ENCODE measurements around the gene TLK1. TPM values are rescaled to one million over a fixed set of nuclear protein-coding genes. Genes with fewer than 3 reads are reported as not detected.

Gene TLK1
- total RNA-seq, 1 experiment from 2014 or later, result 101 TPM

- ChIA-PET CTCF (no interaction called here), POLR2A (ENCODE audit: unreplicated experiment) (no interaction called here)
- Histone ChIP-seq H3K27me3 (ENCODE audit: insufficient read depth, low read depth) (no peaks in the 10 kb centered on the region), H3K9me3 (ENCODE audit: insufficient read depth, low read depth) (no peaks in the 10 kb centered on the region), H3K9me2 (ENCODE audit: insufficient read depth) (0 out of 2 replicates have a peak, but pooled peaks cover 3% of the 10 kb centered on the region), H3K4me3 (no peak overlapping the region), H3K4me2 (no peak overlapping the region), H3K27ac (no peak overlapping the region), H4K20me1 (ENCODE audit: insufficient read depth) (peaks cover 69% of the 10 kb centered on the region), H3K36me3 (ENCODE audit: low read depth) (no peaks in the 10 kb centered on the region), H3F3A (ENCODE audit: insufficient read depth, low read depth) (no peaks in the 10 kb centered on the region; the same call in 1 of the 2 replicates), H3K79me2 (ENCODE audit: low read depth) (peaks cover 100% of the 10 kb centered on the region), H2AFZ (no peak overlapping the region), H3K4me1 (replicated peaks; ENCODE audit: insufficient read depth) (no peaks in the 10 kb centered on the region; the same call in none of the 2 replicates)
- BruUV-seq (replicated peaks), result no TSS peak
- no peak for TF ChIP-seq EZH2 (IDR thresholded peaks at IDR 0.05; ENCODE audit: low read depth)
- intact Hi-C loops (cut with micrococcal nuclease; ENCODE audit: unreplicated experiment), result no loop called here
- DNase-seq, result no peak
Measured at GRCh38 chr2:171139860-171140259, 20.8 kb downstream of the TLK1 start.

- no peaks in the 10 kb centered on the region for H3K9me3 ChIP-seq (ENCODE audit: insufficient read depth, low read depth)
- H3K9me2 ChIP-seq (ENCODE audit: insufficient read depth), result 0 out of 2 replicates have a peak, but pooled peaks cover 3% of the 10 kb centered on the region
- H3K79me2 ChIP-seq (ENCODE audit: low read depth), result peaks cover 100% of the 10 kb centered on the region
- BruUV-seq (replicated peaks), result no TSS peak
- H2AFZ ChIP-seq, result no peak overlapping the region
- DNase-seq, result no peak
- no peaks in the 10 kb centered on the region for H3K27me3 ChIP-seq (ENCODE audit: insufficient read depth, low read depth)
- H4K20me1 ChIP-seq (ENCODE audit: insufficient read depth), result peaks cover 64% of the 10 kb centered on the region
- no peaks in the 10 kb centered on the region; the same call in 1 of the 2 replicates for H3K4me1 ChIP-seq (replicated peaks; ENCODE audit: insufficient read depth)
- CTCF ChIA-PET, result no interaction called here
- no peaks in the 10 kb centered on the region for H3K36me3 ChIP-seq (ENCODE audit: low read depth)
- POLR2A ChIA-PET (ENCODE audit: unreplicated experiment), result no interaction called here
- no peaks in the 10 kb centered on the region; the same call in 1 of the 2 replicates for H3F3A ChIP-seq (ENCODE audit: insufficient read depth, low read depth)
- H3K4me3 ChIP-seq, result no peak overlapping the region
- no peak overlapping the region for H3K4me2 ChIP-seq
- intact Hi-C loops (cut with micrococcal nuclease; ENCODE audit: unreplicated experiment), result no loop called here
- H3K27ac ChIP-seq, result 0 out of 2 replicates have a peak overlapping the region, but pooled peaks have one; percentile 39
- no peak for TF ChIP-seq EZH2 (IDR thresholded peaks at IDR 0.05; ENCODE audit: low read depth)
- no peak for TF ChIP-seq CTCF (conservative IDR thresholded peaks at IDR 0.05)
Measured at GRCh38 chr2:171136024-171136423, 24.7 kb downstream of the TLK1 start.

GRCh38 chr2:171134624-171135230 is 26.0 kb downstream of the TLK1 start:
- ChIA-PET CTCF (no interaction called here), POLR2A (ENCODE audit: unreplicated experiment) (interaction anchor here (0.7 kb wide), 1 partner anchor 231 kb away, joined by 15 read pairs; no protein-coding TSS in a partner anchor)
- no peak overlapping the region for H2AFZ ChIP-seq
- no peak for TF ChIP-seq CTCF (conservative IDR thresholded peaks at IDR 0.05)
- TF ChIP-seq EZH2 (IDR thresholded peaks at IDR 0.05; ENCODE audit: low read depth), result no peak
- intact Hi-C loops (cut with micrococcal nuclease; ENCODE audit: unreplicated experiment), result no loop called here
- DNase-seq, result no peak
- H3K4me2 ChIP-seq, result no peak overlapping the region
- H3F3A ChIP-seq (ENCODE audit: insufficient read depth, low read depth), result no peaks in the 10 kb centered on the region; the same call in 1 of the 2 replicates
- no peaks in the 10 kb centered on the region for H3K36me3 ChIP-seq (ENCODE audit: low read depth)
- no TSS peak for BruUV-seq (replicated peaks)
- H3K79me2 ChIP-seq (ENCODE audit: low read depth), result peaks cover 100% of the 10 kb centered on the region
- 0 out of 2 replicates have a peak, but pooled peaks cover 3% of the 10 kb centered on the region for H3K9me2 ChIP-seq (ENCODE audit: insufficient read depth)
- H3K27ac ChIP-seq, result no peak overlapping the region
- H3K4me3 ChIP-seq, result no peak overlapping the region
- peaks cover 65% of the 10 kb centered on the region for H4K20me1 ChIP-seq (ENCODE audit: insufficient read depth)
- no peaks in the 10 kb centered on the region; the same call in 1 of the 2 replicates for H3K4me1 ChIP-seq (replicated peaks; ENCODE audit: insufficient read depth)
- no peaks in the 10 kb centered on the region for H3K27me3 ChIP-seq (ENCODE audit: insufficient read depth, low read depth)
- no peaks in the 10 kb centered on the region for H3K9me3 ChIP-seq (ENCODE audit: insufficient read depth, low read depth)

Data from PC-9 (cell line).